ENCODE data around the gene DOCK4.

DOCK4 gene

GRCh38 chr7:111736552-111736874 is 469.7 kb downstream of the DOCK4 start:
- H2BK120ac ChIP-seq (ENCODE audit: low read depth, low read length): no peak overlapping the region
- H2BK12ac ChIP-seq (ENCODE audit: low read length in 2 of 2): no peak overlapping the region
- H3K36me3 ChIP-seq (ENCODE audit: control insufficient read depth in 1 of 2, insufficient read depth in 2 of 2, low read depth in 1 of 2, low read length in 2 of 2): peaks cover 39 to 43% of the 10 kb centered on the region in 2 experiments
- H3K4me3 ChIP-seq (ENCODE audit: insufficient read depth in 1 of 2, low read depth in 1 of 2, low read length in 2 of 2): no peak overlapping the region
- H2BK5ac ChIP-seq (ENCODE audit: low read depth, low read length, poor library complexity, severe bottlenecking): no peak overlapping the region
- H3K9me3 ChIP-seq (ENCODE audit: control insufficient read depth, low read length): no peaks in the 10 kb centered on the region
- H3K18ac ChIP-seq (ENCODE audit: low read depth in 1 of 2, low read length in 2 of 2): no peak overlapping the region
- H3K27me3 ChIP-seq (ENCODE audit: control insufficient read depth in 1 of 2, insufficient read depth in 1 of 2, low read length in 2 of 2): no peaks in the 10 kb centered on the region
- no peak overlapping the region for H2BK15ac ChIP-seq (ENCODE audit: low read depth, poor library complexity, severe bottlenecking)
- no peak overlapping the region for H4K91ac ChIP-seq (ENCODE audit: low read length)
- H3K4me1 ChIP-seq (ENCODE audit: control insufficient read depth, insufficient read depth, low read depth, low read length): no peaks in the 10 kb centered on the region
- H3K4ac ChIP-seq (ENCODE audit: low read depth in 1 of 2, low read length in 2 of 2): no peak overlapping the region
- H2AK5ac ChIP-seq (ENCODE audit: low read length, severe bottlenecking): no peak overlapping the region
- H3K14ac ChIP-seq (ENCODE audit: low read length in 2 of 2): no peak overlapping the region
- no peak overlapping the region for H3K4me2 ChIP-seq (ENCODE audit: low read length, poor library complexity, severe bottlenecking)
- no peak overlapping the region for H3K27ac ChIP-seq (ENCODE audit: low read length, poor library complexity, severe bottlenecking)
- H3K9ac ChIP-seq (ENCODE audit: low read length): peak overlapping the region; percentile 26
- DNase-seq: peak; percentile 15
- peaks cover 2% of the 10 kb centered on the region for H3K79me1 ChIP-seq (replicated peaks; ENCODE audit: low read length, poor library complexity, severe bottlenecking)
- 55% methylated on average over 4 of the region's 4 CpGs for WGBS
- H3K23ac ChIP-seq (ENCODE audit: low read length in 2 of 2): no peak overlapping the region
- H2AFZ ChIP-seq (ENCODE audit: low read depth, low read length): no peak overlapping the region
- H4K8ac ChIP-seq (ENCODE audit: low read length): no peak overlapping the region

DNA sequence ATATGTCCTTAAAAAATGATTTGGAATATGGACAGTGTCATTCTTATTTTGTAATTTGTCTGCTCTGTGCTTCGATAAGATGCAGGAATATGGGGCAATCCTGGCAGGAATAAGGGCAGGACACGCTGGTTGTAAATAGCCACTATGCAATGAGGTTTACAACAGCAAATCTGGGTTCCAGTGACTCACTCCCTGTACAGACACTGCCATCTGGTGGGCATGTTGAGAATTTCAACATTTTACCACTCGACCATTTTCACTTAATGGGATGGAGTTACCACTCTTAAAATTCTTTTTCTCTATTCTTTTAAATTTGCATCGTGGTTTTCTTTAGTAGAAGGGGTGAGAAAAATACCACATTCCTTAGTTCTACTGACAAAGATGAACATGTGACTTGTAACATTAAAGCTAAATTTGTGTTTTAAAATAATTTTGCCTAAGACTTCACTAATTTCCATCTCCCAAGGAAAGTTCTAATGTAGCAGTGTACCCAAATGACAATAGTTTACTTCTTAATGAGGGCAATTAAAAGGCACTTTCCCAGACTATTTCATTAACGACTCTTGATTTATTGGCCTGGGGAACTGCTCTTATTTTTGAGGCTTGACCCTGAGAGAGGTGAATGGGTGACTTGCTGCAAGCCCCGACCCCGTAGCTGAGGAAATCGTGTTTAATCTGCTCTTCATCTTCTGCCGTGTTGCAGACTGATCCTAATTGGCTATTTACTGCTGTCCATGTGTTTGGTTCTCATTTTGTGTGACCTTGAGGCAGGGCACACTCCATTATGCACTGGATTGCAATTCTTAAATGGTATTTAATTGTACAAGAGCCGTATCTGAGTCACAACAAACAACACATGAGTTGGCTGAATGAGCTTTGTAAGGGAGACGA is 470.3 kb downstream of the DOCK4 start:
- Histone ChIP-seq H4K8ac (ENCODE audit: low read length) (no peak overlapping the region), H2AK5ac (ENCODE audit: low read length, severe bottlenecking) (no peak overlapping the region), H3K9ac (ENCODE audit: low read length) (peak overlapping the region; percentile 26), H3K4me3 (ENCODE audit: insufficient read depth in 1 of 2, low read depth in 1 of 2, low read length in 2 of 2) (no peak overlapping the region), H3K9me3 (ENCODE audit: control insufficient read depth, low read length) (no peaks in the 10 kb centered on the region), H2BK5ac (ENCODE audit: low read depth, low read length, poor library complexity, severe bottlenecking) (no peak overlapping the region), H3K4me2 (ENCODE audit: low read length, poor library complexity, severe bottlenecking) (no peak overlapping the region), H3K27me3 (ENCODE audit: control insufficient read depth in 1 of 2, insufficient read depth in 1 of 2, low read length in 2 of 2) (no peaks in the 10 kb centered on the region), H2AFZ (ENCODE audit: low read depth, low read length) (no peak overlapping the region), H2BK15ac (ENCODE audit: low read depth, poor library complexity, severe bottlenecking) (no peak overlapping the region), H3K4me1 (ENCODE audit: control insufficient read depth, insufficient read depth, low read depth, low read length) (no peaks in the 10 kb centered on the region), H3K36me3 (ENCODE audit: control insufficient read depth in 1 of 2, insufficient read depth in 2 of 2, low read depth in 1 of 2, low read length in 2 of 2) (peaks cover 36 to 40% of the 10 kb centered on the region in 2 experiments), H3K27ac (ENCODE audit: low read length, poor library complexity, severe bottlenecking) (no peak overlapping the region), H2BK12ac (ENCODE audit: low read length in 2 of 2) (no peak overlapping the region), H3K23ac (ENCODE audit: low read length in 2 of 2) (no peak overlapping the region), H3K79me1 (replicated peaks; ENCODE audit: low read length, poor library complexity, severe bottlenecking) (peaks cover 4% of the 10 kb centered on the region), H4K91ac (ENCODE audit: low read length) (no peak overlapping the region), H3K4ac (ENCODE audit: low read depth in 1 of 2, low read length in 2 of 2) (no peak overlapping the region), H2BK120ac (ENCODE audit: low read depth, low read length) (no peak overlapping the region), H3K14ac (ENCODE audit: low read length in 2 of 2) (no peak overlapping the region), H3K18ac (ENCODE audit: low read depth in 1 of 2, low read length in 2 of 2) (no peak overlapping the region)
- WGBS: 58% methylated on average over 9 of the region's 11 CpGs
- peak; percentile 79 for DNase-seq

GRCh38 chr7:111734954-111735660 is 471.1 kb downstream of the DOCK4 start:
- Histone ChIP-seq H3K27me3 (ENCODE audit: control insufficient read depth in 1 of 2, insufficient read depth in 1 of 2, low read length in 2 of 2) (no peaks in the 10 kb centered on the region), H4K8ac (ENCODE audit: low read length) (no peak overlapping the region), H3K9me3 (ENCODE audit: control insufficient read depth, low read length) (no peaks in the 10 kb centered on the region), H3K23ac (ENCODE audit: low read length in 2 of 2) (no peak overlapping the region), H2BK120ac (ENCODE audit: low read depth, low read length) (no peak overlapping the region), H2BK15ac (ENCODE audit: low read depth, poor library complexity, severe bottlenecking) (no peak overlapping the region), H2AFZ (ENCODE audit: low read depth, low read length) (no peak overlapping the region), H2AK5ac (ENCODE audit: low read length, severe bottlenecking) (no peak overlapping the region), H3K79me1 (replicated peaks; ENCODE audit: low read length, poor library complexity, severe bottlenecking) (peaks cover 4% of the 10 kb centered on the region), H3K14ac (ENCODE audit: low read length in 2 of 2) (no peak overlapping the region), H3K4ac (ENCODE audit: low read depth in 1 of 2, low read length in 2 of 2) (no peak overlapping the region), H3K18ac (ENCODE audit: low read depth in 1 of 2, low read length in 2 of 2) (no peak overlapping the region), H4K91ac (ENCODE audit: low read length) (no peak overlapping the region), H2BK5ac (ENCODE audit: low read depth, low read length, poor library complexity, severe bottlenecking) (no peak overlapping the region), H2BK12ac (ENCODE audit: low read length in 2 of 2) (no peak overlapping the region), H3K4me3 (ENCODE audit: insufficient read depth in 1 of 2, low read depth in 1 of 2, low read length in 2 of 2) (no peak overlapping the region), H3K27ac (ENCODE audit: low read length, poor library complexity, severe bottlenecking) (no peak overlapping the region), H3K4me2 (ENCODE audit: low read length, poor library complexity, severe bottlenecking) (no peak overlapping the region), H3K4me1 (ENCODE audit: control insufficient read depth, insufficient read depth, low read depth, low read length) (no peaks in the 10 kb centered on the region), H3K9ac (ENCODE audit: low read length) (no peak overlapping the region), H3K36me3 (ENCODE audit: control insufficient read depth in 1 of 2, insufficient read depth in 2 of 2, low read depth in 1 of 2, low read length in 2 of 2) (peaks cover 33 to 35% of the 10 kb centered on the region in 2 experiments)
- WGBS: 85% methylated on average over 3 of the region's 4 CpGs
- no peak for DNase-seq

GRCh38 chr7:111732923-111733322 is 473.3 kb downstream of the DOCK4 start:
- no peak overlapping the region for H3K23ac ChIP-seq (ENCODE audit: low read length in 2 of 2)
- no peak overlapping the region for H2AFZ ChIP-seq (ENCODE audit: low read depth, low read length)
- H3K36me3 ChIP-seq (ENCODE audit: control insufficient read depth in 1 of 2, insufficient read depth in 2 of 2, low read depth in 1 of 2, low read length in 2 of 2): peaks cover 26 to 36% of the 10 kb centered on the region in 2 experiments
- H2BK5ac ChIP-seq (ENCODE audit: low read depth, low read length, poor library complexity, severe bottlenecking): no peak overlapping the region
- no peak overlapping the region for H2BK15ac ChIP-seq (ENCODE audit: low read depth, poor library complexity, severe bottlenecking)
- no peaks in the 10 kb centered on the region for H3K9me3 ChIP-seq (ENCODE audit: control insufficient read depth, low read length)
- no peak overlapping the region for H3K18ac ChIP-seq (ENCODE audit: low read depth in 1 of 2, low read length in 2 of 2)
- H3K4me2 ChIP-seq (ENCODE audit: low read length, poor library complexity, severe bottlenecking): no peak overlapping the region
- WGBS: 95% methylated on average over 4 of the region's 4 CpGs
- H3K27ac ChIP-seq (ENCODE audit: low read length, poor library complexity, severe bottlenecking): no peak overlapping the region
- no peak overlapping the region for H3K14ac ChIP-seq (ENCODE audit: low read length in 2 of 2)
- no peak overlapping the region for H4K8ac ChIP-seq (ENCODE audit: low read length)
- H3K27me3 ChIP-seq (ENCODE audit: control insufficient read depth in 1 of 2, insufficient read depth in 1 of 2, low read length in 2 of 2): no peaks in the 10 kb centered on the region
- H3K4ac ChIP-seq (ENCODE audit: low read depth in 1 of 2, low read length in 2 of 2): no peak overlapping the region
- H2AK5ac ChIP-seq (ENCODE audit: low read length, severe bottlenecking): no peak overlapping the region
- H2BK12ac ChIP-seq (ENCODE audit: low read length in 2 of 2): no peak overlapping the region
- no peak overlapping the region for H3K9ac ChIP-seq (ENCODE audit: low read length)
- no peaks in the 10 kb centered on the region for H3K4me1 ChIP-seq (ENCODE audit: control insufficient read depth, insufficient read depth, low read depth, low read length)
- H3K79me1 ChIP-seq (replicated peaks; ENCODE audit: low read length, poor library complexity, severe bottlenecking): peaks cover 4% of the 10 kb centered on the region
- no peak overlapping the region for H2BK120ac ChIP-seq (ENCODE audit: low read depth, low read length)
- no peak overlapping the region for H4K91ac ChIP-seq (ENCODE audit: low read length)
- DNase-seq: no peak
- no peak overlapping the region for H3K4me3 ChIP-seq (ENCODE audit: insufficient read depth in 1 of 2, low read depth in 1 of 2, low read length in 2 of 2)
